SHP77 treated with DMSO at 0.1 percent for 48 hours (cell line): Measurements from ENCODE around the gene RNASEH2C.
"Not testable (repeated sequence)": the region's sequence is repeated elsewhere in the genome, so short reads cannot be mapped to it uniquely, and the experiment has no call there.

Source experiments
- DNase-seq: peaks from one replicate; lab custom pipeline; 2025; lab: John Stamatoyannopoulos, UW

RNASEH2C gene

DNA sequence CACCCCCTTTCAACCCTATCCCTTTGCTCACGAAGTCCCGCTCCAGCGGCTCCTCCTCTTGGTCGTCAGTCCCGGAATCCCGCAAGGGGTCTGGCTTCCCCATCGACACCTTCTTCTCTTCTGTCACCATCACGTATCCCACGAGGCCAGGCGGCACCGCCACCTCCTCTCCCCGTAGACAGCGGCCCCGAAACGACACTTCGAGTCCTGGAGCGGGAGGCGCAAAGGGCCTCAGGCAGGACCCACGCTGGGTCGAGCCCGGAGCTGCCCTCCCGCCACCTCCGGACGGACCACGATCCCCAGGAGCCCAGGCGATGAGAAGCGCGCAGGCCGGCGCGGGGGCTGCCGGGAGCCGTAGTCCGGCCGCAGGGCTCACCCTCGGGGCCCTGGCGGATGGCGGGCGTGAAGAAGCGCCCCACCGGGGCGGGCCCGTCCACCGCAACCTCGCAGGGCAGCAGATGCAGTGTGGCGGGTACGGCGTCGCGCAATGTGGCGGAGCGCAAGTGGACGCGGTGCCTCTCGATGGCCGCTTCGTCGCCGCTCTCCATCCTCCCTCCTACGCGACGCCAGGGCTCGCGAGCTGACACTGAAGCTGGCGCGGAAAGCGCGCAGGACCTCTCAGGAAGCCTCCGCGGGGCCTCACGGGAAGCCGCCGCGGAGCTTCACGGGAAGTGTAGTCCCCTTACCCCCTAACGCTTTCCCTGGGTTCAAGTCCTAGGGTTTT, at the start of gene RNASEH2C:
Gene RNASEH2C, minus strand, starts transcription at position 588 of the 724 bp plus-strand sequence. Its CDS starts 40 bp downstream, at position 548.
- peak; percentile 50 for DNase-seq

DNA sequence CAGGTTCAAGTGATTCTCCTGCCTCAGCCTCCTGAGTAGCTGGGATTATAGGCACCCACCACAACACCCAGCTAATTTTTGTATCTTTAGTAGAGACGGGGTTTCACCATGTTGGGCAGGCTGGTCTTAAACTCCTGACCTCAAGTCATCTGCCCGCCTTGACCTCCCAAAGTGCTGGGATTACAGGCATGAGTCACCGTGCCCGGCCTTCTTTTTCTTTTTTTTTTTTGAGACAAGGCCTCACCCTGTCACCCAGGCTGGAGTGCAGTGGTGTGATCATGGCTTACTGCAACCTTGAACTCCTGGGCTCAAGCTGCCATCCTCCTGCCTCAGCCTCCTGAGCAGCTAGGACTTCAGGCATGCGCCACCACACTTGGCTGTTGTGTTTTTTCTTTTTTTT, 47.2 kb upstream of the RNASEH2C start:
- DNase-seq, result not testable (repeated sequence)

DNA sequence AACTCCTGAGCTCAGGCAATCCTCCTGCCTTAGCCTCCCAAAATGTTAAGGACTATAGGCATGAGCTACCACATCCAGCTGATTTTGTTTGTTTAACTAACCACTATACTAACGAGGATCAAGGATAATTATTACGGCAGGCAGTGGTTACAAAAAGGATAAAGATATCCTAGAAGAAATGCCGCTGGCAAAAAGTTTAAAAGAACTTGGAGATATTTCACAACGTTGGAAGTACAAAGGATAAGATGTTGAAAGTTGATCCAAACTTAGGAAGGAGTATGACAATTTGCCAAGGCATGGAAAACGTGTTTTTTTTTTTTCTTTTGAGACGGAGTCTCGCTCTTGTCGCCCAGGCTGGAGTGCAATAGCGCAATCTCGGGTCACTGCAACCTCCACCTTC, 46.8 kb upstream of the RNASEH2C start:
- DNase-seq, result no peak

DNA sequence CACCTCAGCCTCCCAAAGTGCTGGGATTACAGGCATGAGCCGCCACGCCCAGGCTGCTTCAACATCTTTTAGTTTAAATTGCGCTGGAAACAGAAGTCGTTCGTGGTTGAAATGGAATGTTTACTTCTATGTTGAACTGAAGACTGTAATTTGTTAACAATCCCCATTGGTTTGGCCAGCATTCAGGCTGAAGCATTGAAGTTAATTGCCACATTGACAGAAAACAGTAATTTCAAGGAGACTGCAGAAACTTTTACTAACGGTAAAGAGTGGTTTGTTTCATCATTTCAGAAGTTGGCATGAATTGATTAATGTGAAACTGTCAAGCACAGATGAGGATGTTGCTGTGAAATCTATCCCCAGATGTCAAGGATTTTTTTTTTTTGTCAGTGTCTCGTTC, 45.9 kb upstream of the RNASEH2C start:
- DNase-seq, result no peak

DNA sequence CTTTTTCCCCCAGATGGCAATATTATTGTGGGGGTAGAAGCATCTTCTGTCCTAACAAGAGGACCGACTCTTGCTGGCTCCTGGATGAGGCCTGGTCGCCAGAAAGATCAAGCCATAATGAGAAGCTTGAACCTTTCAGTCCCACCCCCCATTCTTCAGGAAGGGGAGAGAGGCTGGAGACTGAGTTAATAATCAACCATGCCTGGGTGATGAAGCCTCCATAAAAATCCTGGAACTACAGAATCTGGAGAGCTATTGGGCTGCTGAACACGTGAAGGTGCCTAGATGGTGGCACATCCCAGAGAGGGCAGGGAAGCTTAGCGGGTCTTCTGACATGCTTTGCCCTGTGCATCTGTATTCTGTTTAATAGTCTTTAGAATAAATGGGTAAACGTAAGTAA, 43.8 kb upstream of the RNASEH2C start:
- DNase-seq, result no peak

DNA sequence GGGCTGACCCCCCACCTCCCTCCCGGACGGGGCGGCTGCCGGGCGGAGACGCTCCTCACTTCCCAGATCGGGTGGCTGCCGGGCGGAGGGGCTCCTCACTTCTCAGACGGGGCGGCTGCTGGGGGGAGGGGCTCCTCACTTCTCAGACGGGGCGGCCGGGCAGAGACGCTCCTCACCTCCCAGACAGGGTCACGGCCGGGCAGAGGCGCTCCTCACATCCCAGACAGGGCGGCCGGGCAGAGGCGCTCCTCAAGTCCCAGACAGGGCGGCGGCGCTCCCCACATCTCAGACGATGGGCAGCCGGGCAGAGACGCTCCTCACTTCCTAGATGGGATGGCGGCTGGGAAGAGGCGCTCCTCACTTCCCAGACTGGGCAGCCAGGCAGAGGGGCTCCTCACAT, 42.2 kb upstream of the RNASEH2C start:
- not testable (repeated sequence) for DNase-seq

DNA sequence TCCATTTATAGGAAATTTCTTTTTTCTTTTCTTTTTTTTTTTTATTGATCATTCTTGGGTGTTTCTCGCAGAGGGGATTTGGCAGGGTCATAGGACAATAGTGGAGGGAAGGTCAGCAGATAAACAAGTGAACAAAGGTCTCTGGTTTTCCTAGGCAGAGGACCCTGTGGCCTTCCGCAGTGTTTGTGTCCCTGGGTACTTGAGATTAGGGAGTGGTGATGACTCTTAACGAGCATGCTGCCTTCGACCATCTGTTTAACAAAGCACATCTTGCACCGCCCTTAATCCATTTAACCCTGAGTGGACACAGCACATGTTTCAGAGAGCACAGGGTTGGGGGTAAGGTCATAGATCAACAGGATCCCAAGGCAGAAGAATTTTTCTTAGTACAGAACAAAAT, 41.6 kb upstream of the RNASEH2C start:
- not testable (repeated sequence) for DNase-seq

DNA sequence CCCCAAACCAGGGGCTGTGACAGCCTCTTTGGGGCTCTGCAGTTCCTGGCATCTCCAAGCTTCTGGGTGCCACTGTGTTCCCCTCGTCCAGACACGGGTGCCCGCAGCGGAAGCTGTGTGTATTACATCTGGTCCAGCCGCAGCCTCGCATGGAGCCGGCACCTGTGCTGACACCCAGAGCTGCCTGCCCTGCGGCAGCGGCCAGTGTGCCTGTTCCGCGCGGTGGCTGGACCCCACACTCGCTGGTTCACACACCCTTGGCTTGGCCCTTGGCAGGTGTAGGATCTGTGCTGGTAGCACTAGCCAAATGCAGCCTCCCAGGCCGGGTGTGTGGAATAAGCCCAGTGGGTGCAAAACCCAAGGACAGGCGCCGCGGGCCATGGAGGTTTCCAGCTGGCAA, 24.5 kb upstream of the RNASEH2C start:
- DNase-seq, result no peak

DNA sequence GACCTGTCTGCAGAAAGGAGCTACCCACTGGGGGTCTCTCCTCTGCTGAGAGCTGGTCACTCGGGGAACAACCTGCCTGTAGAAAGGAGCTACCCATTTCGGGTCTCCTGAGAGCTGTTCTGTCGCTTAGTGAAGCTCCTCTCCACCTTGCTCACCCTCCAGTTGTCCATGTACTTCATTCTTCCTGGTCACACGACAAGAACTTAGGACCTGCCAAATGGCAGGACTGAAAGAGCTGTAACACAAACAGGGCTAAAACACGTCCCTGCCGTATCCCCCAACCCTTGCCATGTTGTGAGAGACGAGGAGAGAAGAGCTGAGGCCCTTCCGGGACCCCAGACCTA, 24.1 kb upstream of the RNASEH2C start:
- DNase-seq, result no peak

DNA sequence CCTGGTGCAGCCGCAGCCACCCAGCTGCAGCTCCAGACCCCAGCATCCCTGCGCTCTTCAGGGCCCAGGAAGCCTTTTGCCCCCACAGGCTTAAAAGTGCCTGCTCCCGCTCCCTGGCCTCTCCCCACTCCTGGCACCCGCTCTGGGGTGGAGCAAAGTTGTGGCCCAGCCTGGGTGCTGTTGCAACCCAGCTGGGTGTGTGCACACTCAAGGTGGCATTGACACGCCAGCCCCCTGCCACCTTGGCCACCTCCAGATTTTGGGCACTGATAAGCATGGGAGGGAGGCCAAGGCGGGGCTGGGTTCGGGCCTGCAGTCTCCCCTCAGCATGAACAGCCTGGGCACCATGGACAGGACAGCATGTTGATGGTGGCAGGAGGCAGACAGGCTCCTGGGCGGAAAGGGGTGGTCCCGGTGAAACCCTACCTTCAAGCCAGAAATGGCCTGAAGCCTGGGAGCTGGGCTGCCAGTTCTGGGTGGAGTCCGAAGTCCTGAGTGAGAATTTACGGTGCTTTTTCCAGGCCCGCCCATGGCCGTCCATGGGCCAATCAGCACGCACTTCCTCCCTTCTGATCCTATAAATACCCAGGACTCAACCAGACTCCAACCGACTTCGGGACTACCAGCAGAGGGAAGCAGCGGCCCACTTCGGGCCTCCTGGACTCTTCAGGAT, 23.6 kb upstream of the RNASEH2C start:
- DNase-seq, result peak; percentile 14

DNA sequence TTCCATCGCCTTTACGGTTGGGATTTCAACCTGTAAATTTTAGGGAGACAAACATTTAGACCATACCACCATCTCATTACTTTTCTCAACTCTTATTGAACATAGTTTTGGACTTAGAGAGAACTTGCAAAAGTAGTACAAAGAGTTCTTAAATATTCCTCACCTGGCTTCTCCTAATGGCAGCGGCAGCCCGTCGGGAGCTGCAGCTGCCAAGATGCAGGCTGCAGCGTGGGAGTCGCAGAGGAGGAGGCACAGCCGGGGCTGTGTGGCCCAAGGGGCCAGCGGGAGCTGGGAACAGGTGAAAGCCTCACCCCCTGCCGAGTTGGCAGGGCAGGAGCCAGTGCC, 23.1 kb upstream of the RNASEH2C start:
- no peak for DNase-seq

DNA sequence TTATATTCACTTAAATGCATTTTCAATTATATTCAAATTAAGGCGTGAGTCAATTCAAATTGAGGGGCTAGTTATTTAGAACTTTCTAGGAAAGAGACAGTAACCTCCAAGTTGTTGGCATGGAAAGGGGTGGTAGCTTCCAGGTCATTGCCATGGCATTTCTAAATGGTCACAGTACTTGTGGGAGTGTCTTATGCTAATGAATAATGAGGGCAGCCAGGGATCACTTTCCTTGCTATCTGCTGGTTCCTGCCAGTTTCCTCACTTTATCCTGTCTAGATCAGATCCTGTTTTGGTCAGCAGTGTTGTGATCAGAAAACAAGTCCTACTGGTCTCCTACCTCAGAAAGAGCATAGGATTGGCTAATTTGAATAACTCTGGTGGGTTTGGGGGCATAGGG, 21.8 kb upstream of the RNASEH2C start:
- no peak for DNase-seq

DNA sequence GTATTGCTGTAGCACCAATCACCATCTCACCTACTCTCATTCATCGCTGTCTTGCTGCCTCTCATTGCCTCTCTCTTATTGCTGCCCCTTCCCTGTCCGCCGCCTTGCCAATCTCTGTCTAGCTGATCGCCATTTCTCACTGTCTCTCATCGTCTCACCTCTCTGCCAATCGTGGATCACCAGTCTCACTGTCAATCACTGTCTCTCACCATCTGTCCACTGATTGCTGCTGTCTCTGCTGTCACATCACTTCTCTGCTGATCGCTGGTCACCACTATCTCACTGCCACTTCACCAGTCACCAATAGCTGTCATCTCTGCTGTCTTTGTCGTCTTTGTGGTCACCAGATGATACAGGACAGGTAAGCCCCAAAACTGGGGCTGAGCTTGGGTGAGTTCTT, 20.6 kb upstream of the RNASEH2C start:
- DNase-seq, result no peak

DNA sequence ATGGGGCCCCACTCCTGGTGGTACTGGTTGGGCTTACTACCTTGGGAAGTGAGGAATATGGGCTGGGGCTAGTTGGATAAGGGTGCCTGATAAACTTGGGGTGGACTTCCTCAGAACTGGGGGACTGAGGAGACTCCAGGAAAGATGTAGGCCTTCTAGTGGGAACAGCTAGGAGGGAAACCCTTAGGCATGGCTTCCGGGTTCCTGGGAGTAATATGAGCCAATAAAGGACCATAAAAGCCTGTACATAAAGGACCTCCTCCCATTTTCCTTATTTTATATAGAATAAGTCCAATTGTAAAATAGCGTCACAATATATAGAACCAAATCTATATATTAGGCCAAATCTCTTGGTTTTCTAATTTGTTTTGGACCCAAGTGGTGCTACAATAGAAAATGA, 18.4 kb upstream of the RNASEH2C start:
- no peak for DNase-seq

DNA sequence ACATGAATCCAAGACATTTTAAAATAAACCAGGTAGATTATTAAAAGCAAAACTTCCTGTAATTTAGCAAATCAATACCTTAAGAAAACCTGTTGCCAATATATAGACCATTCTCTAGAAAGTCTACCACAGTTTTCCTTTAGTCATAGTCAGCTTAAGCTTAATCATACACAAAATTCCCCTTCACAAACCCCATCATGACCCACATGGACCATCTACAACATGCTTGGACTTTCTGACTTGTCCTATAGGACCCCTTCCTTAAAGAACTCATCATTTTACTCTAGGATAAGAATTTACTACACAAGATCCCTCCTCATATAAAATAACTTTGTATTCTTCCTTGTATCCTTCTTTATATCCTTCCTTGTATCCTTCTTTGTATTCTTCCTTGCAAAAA, 16.2 kb upstream of the RNASEH2C start:
- DNase-seq, result no peak

DNA sequence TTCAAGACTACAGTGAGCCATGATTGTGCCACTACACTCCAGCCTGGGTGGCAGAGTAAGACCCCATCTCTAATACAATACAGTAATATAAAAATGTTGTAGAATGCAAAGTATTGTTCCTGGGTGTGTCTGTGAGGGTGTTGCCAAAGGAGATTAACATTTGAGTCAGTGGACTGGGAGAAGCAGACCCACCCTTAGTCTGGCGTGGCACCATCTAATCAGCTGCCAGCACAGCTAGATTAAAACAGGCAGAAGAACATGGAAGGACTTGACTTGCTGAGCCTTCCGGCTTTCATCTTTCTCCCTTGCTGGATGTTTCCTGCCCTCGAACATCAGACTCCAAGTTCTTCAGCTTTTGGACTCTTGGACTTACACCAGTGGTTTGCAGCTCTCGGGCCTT, 14.5 kb upstream of the RNASEH2C start:
- DNase-seq, result not testable (repeated sequence)

DNA sequence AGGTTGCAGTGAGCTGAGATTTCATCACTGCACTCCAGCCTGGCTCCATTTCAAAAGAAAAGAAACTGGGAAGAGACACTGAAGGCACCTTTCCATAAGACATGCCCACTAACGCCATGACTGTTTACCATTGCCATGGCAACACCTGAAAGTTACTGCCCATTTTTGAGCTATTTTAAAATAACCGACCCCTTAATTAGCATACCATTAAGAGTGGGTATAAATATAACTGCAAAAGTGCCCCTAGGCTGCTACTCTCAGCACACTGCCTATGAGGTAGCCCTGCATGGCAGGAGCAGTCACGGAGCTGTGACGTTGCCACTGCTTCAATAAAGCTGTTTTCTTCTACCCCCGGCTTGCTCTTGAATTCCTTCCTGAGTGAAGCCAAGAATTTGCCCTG, 9.9 kb upstream of the RNASEH2C start:
- no peak for DNase-seq

DNA sequence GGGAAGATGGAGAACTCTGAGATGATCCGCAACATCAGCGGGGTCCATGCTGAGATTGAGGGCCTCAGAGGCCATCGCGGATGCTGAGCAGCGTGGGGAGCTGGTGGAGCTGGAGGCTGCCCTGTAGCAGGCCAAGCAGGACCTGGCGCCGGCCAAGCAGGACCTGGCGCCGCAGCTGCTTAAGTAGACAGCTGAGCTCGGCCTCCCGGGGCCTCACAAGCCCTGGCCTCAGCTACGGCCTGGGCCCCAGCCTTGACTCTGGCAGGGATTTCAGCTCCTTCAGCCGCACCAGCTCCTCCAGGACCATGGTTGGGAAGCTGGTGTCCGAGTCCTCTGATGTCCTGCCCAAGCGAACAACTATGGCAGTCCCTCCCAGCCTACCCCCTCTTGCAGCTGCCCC, 7.3 kb upstream of the RNASEH2C start:
- no peak for DNase-seq

DNA sequence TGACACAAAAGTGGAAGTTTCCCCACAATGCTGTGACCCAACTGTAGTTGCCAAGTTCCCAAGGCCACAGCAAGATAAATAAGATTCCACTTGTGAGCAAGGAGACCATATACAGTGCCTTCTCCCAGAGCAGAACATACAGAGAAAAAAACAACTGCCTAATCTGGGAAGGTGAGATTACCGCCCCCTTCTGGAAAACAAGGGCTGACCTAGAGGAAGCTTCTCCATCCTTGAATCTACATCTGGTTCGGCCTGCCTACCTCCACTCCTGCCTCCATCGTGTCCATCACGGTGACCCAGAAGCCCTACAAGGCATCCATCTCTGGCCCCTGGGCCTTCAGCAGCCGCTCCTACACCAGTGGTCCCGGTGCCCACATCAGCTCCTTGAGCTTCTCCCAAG, 6.1 kb upstream of the RNASEH2C start:
- DNase-seq, result no peak

DNA sequence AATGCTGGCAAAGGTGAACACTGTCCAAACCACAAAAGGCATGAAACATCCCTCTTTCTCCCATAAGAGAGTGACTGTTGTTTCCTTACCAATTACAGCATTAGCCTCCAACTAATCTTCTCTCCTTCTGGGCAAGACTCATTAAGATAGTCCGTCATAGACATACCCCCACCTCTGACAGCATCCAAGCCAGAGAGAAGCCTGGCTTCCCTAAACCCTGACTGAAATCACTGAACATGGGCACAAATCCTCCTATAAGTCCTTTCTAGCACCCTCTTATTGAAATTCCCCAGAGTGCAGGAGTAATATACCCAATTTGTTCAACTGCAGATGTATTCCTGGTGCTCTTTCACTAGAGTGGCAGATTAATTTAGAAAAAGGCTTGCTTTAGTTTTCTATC, 1.7 kb upstream of the RNASEH2C start:
- DNase-seq, result no peak

DNA sequence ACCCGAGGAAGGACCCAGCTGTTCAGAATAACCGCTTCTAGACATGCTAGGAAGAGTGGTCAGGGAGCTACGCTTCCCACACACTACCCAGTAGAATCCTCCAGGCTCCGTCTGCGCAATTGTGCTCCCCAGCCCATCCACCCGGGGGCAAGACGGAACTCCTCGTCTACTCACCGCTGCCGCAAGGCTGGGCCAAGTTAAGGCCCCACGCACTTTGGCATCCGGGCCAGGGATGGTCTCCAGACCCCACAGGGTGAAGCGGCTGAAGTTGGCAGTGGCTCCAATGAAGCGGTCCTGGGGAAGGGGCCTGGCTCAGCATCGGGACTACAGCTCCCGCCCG, 757 bp downstream of the RNASEH2C start:
- no peak for DNase-seq

DNA sequence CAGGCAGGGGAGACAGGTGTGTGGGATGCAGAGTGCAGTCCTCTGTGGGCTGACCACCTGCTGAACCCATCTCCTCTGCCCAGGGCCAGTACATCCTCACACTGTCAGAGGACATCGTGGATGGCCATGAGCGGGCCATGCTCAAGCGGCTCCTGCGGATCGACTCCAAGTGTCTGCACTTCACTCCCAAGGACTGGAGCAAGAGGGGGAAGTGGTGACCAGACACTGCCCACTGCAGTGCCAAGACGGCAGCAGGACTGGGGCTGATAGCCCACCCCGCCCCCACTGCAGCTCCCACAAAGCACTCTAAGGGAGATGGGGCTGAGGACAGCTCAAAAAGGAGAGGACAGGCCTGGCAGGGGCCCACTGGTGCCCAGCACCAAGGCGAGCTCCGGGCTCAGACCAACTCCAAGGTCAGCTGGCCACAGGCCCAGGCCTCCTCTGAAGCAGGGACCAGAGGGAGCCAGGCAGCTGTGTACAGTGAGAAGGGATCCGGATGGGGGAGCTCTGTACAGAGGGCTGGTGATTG, 1.6 kb downstream of the RNASEH2C start:
- DNase-seq, result no peak

DNA sequence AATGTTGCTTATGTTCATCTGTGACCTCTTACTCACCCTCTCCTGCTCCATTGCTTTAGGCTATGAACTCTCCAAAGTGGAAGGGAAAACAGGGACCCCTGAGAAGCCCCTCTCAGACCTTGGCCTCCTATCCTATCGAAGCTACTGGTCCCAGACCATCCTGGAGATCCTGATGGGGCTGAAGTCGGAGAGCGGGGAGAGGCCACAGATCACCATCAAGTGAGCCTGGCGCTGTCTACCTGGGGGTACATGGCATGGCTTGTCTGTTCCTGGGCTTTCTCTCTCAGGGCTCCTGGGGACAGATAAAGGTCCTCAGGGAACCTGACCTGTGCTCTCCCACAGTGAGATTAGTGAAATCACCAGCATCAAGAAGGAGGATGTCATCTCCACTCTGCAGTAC, 2.1 kb downstream of the RNASEH2C start:
- DNase-seq, result no peak

DNA sequence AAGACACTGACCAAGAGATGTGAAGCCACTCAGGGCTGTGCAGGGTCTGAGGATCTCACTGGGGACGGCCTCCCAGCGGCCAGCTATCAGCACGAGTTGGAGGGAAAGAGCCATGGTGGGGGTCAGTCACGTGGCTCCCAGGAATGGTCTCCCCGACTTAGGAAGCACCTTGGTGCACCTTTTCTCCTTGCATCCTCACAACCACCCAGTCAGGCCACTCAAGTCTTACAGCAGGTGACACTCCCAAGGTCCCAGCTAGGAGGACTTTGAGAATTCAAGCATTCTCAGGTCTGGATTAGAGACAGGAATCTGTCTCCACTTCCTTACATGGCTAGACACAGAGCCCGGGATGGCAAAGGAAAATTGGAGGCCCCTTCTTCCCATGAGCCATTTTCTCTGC, 2.7 kb downstream of the RNASEH2C start:
- DNase-seq, result no peak
